GM21825 (cell line): Measurements from ENCODE around the gene RASA3.
"Not testable (repeated sequence)": the region's sequence is repeated elsewhere in the genome, so short reads cannot be mapped to it uniquely, and the experiment has no call there.

Experiments used
- ATAC-seq: cut with Tn5 transposase; IDR thresholded peaks from one replicate; pipeline ENCODE4 v1.9.1; 2021; ENCODE audit warnings: mild to moderate bottlenecking, moderate library complexity; ENCODE audit not compliant: unreplicated experiment

Gene RASA3

DNA sequence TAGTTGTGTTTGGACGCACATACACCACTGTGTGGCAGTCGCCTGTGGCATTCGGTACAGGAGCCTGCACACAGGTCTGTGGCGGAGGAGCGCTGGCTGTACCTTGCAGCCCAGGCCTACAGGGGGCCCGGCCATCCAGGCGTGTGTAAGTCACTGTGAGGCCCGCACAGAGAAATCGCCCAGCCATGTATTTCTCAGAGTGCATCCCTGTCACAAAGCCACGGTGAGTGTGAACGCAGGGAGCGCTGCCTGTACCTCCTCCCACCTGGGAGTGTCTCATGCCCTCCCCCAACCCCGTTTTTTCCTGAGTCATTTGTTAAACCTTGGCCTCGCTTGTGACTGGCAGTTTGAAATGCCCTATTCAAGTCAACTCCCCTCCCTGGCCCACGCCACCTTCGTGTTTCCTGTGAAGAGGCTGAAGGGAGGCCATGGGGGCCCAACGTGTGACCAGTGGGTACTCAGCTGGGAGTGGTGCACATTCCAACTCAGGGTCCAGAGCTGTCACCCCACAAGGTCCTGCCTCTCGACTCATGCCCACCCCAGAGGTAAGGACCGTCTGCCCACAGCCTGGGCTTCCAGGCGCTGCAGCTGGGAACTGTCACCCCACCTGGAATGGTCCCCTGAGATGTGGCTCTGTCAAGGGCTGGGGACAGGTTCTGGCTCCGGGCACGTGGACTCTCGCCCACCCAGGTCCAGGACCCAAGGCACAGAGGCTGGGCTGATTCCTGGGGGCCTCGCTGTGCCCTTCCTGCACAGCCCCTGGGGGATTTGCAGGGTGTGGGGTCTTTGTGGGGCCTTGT lies 11.6 kb upstream of the RASA3 start:
- peak; percentile 47 for ATAC-seq

DNA sequence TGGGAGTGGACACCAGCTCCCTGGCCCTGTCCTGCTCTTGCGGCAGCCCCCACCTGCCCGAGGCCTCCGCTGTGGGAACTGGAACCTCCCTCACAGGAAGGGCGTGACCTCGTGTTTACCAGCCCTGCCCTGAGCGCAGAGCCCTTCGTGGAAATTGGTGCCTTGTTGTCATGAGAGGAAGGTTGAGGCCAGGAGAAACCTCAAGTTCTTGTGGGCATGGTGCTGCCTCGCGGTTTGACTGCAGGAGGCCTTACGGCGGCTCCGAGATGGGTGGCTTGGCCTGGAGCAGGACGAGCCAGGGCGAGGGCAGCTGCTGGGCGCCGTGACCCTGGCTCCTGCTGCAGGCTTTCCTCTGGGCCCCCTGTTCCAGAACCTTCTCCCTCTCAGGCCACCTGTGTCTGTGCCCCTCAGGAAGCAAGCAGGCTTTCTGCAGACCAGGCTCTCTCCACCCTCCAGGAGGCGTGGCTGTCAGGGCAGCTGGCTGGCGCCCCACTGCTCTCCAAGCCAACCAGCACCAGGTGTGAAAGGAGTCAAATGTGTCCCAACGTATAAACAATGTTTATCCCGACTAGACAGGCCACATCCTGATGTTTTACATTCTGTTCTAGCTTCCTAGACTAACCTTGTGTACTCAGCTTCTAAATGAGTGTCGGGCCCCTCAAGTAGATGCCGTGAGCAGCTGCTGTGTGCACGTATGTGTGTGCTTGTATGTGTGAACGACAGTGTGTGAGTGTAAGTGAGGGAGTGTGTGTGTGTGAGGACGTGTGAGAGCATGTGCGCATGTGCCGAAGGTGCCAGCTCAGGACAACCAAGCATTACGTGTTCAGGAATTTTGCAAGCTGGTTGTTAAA lies 10.4 kb upstream of the RASA3 start:
- ATAC-seq = no peak

DNA sequence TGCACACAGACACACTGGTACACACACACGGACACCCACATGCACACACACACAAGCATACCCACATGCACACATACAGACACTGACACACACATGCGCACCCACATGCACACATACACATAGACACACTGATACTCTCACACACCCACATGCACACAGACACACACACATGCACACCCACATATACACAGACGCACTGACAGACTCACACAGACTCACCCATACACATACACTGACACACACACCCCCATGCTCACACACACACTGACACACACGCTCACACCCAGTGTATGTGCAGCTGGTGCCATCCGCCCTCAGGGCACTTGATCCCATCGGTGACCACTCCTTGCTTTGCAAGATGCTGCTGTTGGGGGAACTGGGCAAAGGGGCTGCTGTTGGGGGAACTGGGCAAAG lies 9.7 kb upstream of the RASA3 start:
- no peak for ATAC-seq

DNA sequence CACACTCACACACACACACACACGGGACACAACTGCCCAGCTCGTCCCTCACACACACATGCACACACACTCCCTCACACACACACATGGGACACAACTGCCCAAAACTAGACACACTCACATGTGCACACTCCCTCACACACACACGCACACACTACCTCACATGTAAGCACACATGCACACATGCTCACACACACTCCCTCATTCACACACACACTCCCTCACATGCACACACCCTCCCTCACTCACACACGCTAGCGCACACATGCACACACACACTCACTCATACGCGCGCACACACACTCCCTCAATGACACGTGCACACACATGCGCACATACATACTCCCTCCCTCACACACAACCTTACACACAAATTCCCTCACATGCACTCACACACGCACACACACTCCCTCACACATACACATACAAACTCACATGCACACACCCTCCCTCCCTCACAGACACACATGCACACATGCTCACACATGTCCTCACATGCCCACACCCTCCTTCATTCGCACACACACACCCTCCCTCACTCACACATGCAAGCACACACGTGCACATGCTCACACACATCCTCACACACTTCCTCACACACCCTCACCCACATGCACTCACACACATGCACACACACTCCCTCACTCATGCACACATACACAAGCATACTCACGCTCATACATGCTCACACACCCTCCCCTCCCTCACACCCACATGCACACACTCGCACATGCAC lies 9.0 kb upstream of the RASA3 start:
- no peak for ATAC-seq

- ATAC-seq = no peak
These were observed 8.5 kb upstream of the RASA3 start for GRCh38 chr13:114140906-114141250.

DNA sequence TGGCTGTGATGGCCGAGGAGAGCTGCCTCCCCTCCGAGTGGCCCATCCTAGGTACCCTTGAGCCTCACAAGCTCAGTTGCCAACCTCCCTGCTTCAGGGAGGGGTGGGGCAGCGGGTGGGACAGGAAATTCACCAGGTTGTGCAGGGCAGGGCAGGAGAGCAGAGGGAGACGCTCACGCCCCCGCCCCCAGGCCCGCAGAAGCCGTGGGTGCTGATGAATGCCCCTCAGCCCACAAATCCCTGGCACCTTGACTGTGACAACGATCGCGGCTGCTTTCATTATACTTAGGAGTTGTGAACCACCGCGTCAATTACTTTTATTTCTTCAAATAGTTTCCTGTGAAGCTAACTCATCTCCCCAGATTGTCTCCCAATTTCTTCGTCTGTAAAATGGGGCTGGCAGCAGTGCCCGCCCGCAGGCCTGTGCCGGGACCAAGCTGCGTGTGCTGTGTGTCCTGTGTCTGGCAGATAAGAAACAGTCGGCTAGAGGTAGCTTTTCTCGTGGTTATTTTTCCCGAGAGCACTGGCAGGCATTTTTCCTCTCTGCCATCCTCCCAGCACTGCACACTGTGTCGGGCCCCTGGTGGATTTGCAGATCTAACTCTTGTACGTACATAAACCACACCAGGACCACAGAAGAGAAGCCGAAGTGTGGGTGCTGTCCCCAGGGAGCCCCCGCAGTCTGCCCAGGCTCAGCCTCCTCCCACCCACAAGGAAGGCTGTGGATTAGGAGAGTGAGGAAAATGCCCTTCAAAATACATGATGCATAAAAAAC lies 7.9 kb upstream of the RASA3 start:
- ATAC-seq = no peak

DNA sequence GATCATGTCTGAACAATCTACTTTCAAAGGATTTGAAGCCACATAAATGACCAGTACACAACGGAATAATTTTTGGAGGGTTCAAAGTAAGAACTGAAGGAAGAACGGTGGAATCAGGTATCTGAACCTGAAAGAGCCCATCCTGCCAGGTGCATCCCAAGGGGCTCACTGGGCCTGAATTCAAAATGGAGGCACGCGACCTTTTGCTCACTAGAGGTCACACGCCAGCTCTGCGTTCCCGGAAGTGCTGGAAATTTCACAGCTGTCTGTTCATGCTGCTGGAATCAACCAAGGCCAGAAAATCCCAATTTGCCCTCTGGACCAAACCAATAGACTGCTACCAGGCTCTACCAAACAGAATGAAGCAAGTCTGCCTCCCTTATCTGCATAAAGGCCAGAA lies 4.2 kb upstream of the RASA3 start:
- no peak for ATAC-seq

GRCh38 chr13:114135731-114136171 lies 3.3 kb upstream of the RASA3 start:
- ATAC-seq = no peak

DNA sequence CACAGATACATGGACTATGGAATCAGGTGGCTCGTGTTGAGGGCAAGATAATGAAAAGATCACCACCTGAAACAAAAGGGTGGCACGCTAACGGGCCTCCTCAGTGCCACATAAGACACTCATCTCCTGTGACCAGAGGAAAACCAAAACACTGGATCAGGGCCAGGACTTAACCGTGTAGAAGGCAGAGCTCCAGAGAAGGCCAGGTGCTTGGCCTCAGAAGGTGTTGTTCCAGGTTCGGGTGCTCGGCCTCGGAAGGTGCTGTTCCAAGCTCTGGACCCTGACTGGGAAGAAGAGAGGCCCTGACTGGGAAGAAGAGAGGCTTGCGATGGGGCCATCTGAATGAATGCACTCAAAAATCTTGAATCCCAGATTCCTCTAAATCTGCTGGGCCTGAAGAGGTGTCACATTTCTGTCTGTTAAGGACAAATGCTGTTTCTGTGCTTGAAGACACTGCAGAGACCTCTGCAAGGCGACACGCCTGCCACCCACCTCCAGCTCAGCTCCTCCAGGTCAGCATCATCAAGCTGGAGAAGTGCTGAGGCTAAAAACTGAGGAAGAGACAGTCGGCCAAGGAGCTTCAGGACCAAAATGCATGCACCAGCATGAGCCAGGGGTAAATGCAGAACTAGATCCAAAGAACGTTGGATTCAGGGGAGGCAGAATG lies 2.7 kb upstream of the RASA3 start:
- ATAC-seq = no peak

GRCh38 chr13:114134111-114134943 lies 1.9 kb upstream of the RASA3 start:
- no peak for ATAC-seq

- not testable (repeated sequence) for ATAC-seq
These were observed 1.1 kb upstream of the RASA3 start for GRCh38 chr13:114133552-114133951.

DNA sequence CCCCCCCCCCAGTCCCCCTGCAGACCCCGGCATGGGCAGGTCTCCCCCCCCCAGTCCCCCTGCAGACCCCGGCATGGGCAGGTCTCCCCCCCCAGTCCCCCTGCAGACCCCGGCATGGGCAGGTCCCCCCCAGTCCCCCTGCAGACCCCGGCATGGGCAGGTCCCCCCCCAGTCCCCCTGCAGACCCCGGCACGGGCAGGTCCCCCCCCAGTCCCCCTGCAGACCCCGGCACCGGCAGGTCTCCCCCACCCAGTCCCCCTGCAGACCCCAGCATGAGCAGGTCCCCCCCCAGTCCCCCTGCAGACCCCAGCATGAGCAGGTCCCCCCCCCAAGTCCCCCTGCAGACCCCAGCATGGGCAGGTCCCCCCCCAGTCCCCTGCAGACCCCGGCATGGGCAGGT lies 703 bp upstream of the RASA3 start:
- not testable (repeated sequence) for ATAC-seq

GRCh38 chr13:114131583-114132418 lies 622 bp downstream of the RASA3 start:
- ATAC-seq = peak; percentile 2

DNA sequence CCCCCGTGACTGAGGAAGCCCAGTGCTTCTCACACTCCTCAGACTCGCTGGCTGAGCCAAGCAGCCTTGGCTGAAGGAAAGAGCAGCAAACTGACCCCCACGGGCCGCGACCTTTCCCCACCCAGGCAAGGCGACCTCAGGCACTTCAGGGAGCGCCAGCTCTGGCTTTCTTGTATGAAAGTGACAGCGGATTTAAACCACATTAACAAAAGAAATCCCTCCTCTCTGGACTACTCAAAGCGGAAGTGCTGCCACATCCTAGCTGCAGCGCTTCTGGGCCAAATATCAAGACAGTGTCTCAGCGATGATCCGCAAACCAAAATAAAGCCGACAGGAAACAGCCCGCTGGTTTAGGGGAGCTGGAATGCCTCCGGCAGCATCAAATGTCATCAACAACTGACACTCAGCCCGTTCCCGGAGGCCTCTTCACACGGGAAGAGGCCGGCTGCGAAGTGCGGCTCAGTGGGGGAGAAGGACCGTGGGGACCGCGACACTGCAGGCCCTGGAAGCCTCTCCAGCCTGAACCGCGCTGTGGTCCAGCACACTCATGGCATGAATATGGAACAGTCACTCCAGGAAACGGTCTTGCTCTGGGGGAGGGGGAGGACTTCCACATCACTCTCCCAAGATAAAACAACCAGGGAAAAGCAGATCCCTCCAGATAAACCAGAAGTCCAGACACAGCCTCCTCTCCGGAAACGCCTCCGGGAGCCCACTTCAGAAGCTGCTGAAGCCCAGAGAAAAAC lies 1.4 kb downstream of the RASA3 start:
- no peak for ATAC-seq

GRCh38 chr13:114130131-114130836 lies 2.1 kb downstream of the RASA3 start:
- no peak for ATAC-seq

- no peak for ATAC-seq
These were observed 2.8 kb downstream of the RASA3 start for GRCh38 chr13:114129649-114130062.
